Heart left ventricle (tissue), 16 donors: Measurements from ENCODE around the gene TMEM234. TPM values are rescaled to one million over a fixed set of nuclear protein-coding genes. Genes with fewer than 3 reads are reported as not detected.
A peak's percentile ranks its signal among the peaks of the same experiment; 100 is the strongest.

Experiments
- ATAC-seq, 4 donors: fragments of 200-7000 bp; cut with Tn5 transposase; one replicate each; pipeline ENCODE4 v1.9.1; 2020 to 2022; ENCODE audit warnings: moderate library complexity in 4 of 4, mild to moderate bottlenecking in 3 of 4, moderate number of reproducible peaks in 1 of 4
- DNase-seq, 5 donors: peaks; one replicate each; pipeline ENCODE4 v3.0.0-alpha.2; 2020
- H3K27ac ChIP-seq, 12 donors: fragments of 200-600 bp; sonication (generic) in 4 of 12; one replicate each; pipeline versions ENCODE4 v1.5.0 to v1.8.0; 2016 to 2022; ENCODE audit warnings: mild to moderate bottlenecking in 2 of 12
- H3K27me3 ChIP-seq, 9 donors: fragments of 200-600 bp; sonication (generic) in 2 of 9; one replicate each; pipeline versions ENCODE4 v1.5.1 to v1.8.0; 2016 to 2022; ENCODE audit warnings: mild to moderate bottlenecking in 3 of 9
- H3K36me3 ChIP-seq, 9 donors: fragments of 200-600 bp; sonication (generic) in 2 of 9; one replicate each; pipeline versions ENCODE4 v1.5.0 to v1.8.0; 2018 to 2022; ENCODE audit warnings: mild to moderate bottlenecking in 2 of 9
- H3K4me1 ChIP-seq, 12 donors: fragments of 200-600 bp; sonication (generic) in 4 of 12; one replicate each; pipeline versions ENCODE4 v1.5.0 to v1.8.0; 2016 to 2022; ENCODE audit warnings: mild to moderate bottlenecking in 3 of 12
- H3K4me3 ChIP-seq, 12 donors: fragments of 200-600 bp; sonication (generic) in 4 of 12; one replicate each; pipeline versions ENCODE4 v1.5.0 to v1.8.0; 2017 to 2022; ENCODE audit warnings: mild to moderate bottlenecking in 9 of 12, moderate library complexity in 4 of 12
- H3K9me3 ChIP-seq, 12 donors: fragments of 200-600 bp; sonication (generic) in 4 of 12; one replicate each; pipeline versions ENCODE4 v1.5.0 to v1.8.0; 2016 to 2022; ENCODE audit warnings: mild to moderate bottlenecking in 1 of 12
- CTCF ChIP-seq, 12 donors: fragments of 200-600 bp; sonication (generic) in 4 of 12; IDR thresholded peaks; one replicate each; pipeline versions ENCODE4 v1.5.0 to v1.8.0; 2018 to 2022; ENCODE audit warnings: antibody characterized with exemption in 12 of 12, mild to moderate bottlenecking in 5 of 12
- POLR2A ChIP-seq, 2 donors: fragments of 450-650 bp; IDR thresholded peaks; one replicate each; pipeline ENCODE4 v1.6.1; 2017; ENCODE audit warnings: antibody characterized with exemption in 2 of 2, mild to moderate bottlenecking in 2 of 2, moderate library complexity in 2 of 2
- WGBS, 4 donors: extraction: QIAGEN DNeasy Blood & Tissue Kit in 2 of 4; methylation state at CpG; one replicate each; pipeline versions ENCODE4 v1.1.5 to v1.1.7; 2013 to 2018; 5-methylcytosine and 5-hydroxymethylcytosine counted together
- intact Hi-C, 10 donors: fragments of 100-400 bp; cut with DNase I; formaldehyde crosslinking; loops; one replicate each; pipeline versions ENCODE4 v1.11.1 to v1.14.2; 2022
- polyA plus RNA-seq, 2 donors: library from polyadenylated mRNA; stranded (reverse); fragments of 200-250 nt; gene quantifications; one replicate each; pipeline ENCODE4 v1.2.3, GENCODE V29; 2013
- total RNA-seq, 9 donors: library from RNA; depleted of rRNA in 2 of 9; stranded (reverse); fragments of >200 nt in 2 of 9; fragmentation: NEBNext Ultra II Directional in 3 of 9; extraction: Animal tissue kit (Norgen Biotek cat#: 25700) in 3 of 9; gene quantifications; one replicate each; pipeline versions ENCODE4 v1.1.0 to v1.2.4, GENCODE V29; 2016 to 2023
- donor health status: ischemic (EF 13 %, LVEDD 7.1; RV severe dilation, severe dysfunction).
- donor health status: healthy with polysubstance abuse.
- donor health status: DM: no; HTN: yes; CAD: no.
- donor health status: DM: no; HTN: no; CAD: no.
- donor health status: ischemic (EF 25% LVEDD 6.9; RV normal size, moderate dysfunction).
- donor health status: ischemic (EF 25% LVEDD 5.7; RV mildly dilated, moderate dysfunction).
- donor health status: healthy.
- donor health status: DM: yes; HTN: yes; CAD: no.
- donor health status: ischemic (EF 35%, LVEDD 5.7; RV mildly dilated, moderate dysfunction).
- donor health status: nonischemic (EF 11% LVEDD 7.7; RV severe dilation, severe dysfunction).
- donor health status: DM: yes; HTN: yes; CAD: no.
- donor health status: PGD.
- donor health status: ischemic (EF 29% LVEDD 5.4; RV normal size, mild dysfunction).
- donor health status: nonischemic (EF 23%, LVEDD 6.1; RV moderate dilation, normal function).

The TMEM234 gene
- total and polyA plus RNA-seq, 11 donors, result 7.7 to 19.8 (median 10.8) TPM

DNA sequence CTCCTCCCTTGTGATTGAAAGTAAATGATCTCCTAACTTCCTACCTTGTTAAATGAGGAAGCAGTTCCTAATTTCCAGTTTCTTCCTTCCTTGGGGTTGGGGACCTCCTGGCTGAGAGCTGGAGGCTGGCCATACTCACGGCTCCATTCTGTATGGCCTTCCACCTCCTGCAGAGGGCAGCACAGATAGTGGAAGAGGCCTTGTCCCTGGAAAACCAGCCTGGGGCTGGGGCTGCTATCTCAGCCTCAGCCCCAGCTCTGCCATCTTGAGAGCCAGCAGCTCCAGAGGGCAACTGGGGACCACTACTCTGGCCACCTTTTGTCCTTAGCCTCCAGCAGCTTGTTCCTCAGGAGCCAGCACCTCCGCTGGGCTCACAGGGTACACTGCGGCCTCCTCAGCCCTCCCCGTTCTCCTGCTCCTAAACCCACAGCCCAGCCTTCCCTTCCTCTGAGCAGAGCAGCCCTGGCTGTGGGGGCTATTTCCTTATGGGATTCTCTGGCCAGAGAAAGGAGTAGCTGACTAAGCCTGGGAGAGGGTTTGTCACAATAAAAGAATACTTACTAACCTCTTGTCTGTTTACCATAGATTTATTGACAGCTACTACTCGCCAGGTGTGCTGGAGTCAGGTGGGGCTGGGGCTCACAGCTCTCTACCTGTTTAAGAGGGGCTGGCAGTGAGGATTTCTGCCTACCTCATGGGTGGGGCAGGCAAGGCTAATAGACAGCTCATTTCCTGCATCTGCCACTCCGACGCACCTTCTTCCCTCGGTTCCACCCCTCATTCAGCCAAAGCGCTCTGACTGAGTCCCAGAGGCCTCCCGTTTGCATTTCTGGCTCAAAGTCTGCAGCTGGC, 6.3 kb downstream of the TMEM234 start:
- TF ChIP-seq CTCF (IDR thresholded peaks at IDR 0.05) (peak; percentile 64 to 83 (median 75)), POLR2A (IDR thresholded peaks at IDR 0.05) (no peak)
- peaks cover 0 to 65% (median 43%) of the 10 kb centered on the region in 9 donors for H3K36me3 ChIP-seq
- ATAC-seq (peak; percentile 28 to 84 (median 80)), DNase-seq (peak in 4 of 5 donors; percentile 46 to 54 (median 52))
- H3K27me3 ChIP-seq, result no peaks in the 10 kb centered on the region
- peaks cover 0 to 20% (median 2%) of the 10 kb centered on the region in 12 donors for H3K4me1 ChIP-seq
- H3K27ac ChIP-seq, result peak overlapping the region in 6 of 12 donors; percentile 0 to 52 (median 16)
- no peak overlapping the region for H3K4me3 ChIP-seq
- intact Hi-C loops, result loop anchor here in 8 of 10 donors (2.0 to 10.0 kb wide), 8 partner anchors 81 to 197 kb away; partner anchors contain the start of gene BSDC1 (in 2 of the 8)
- H3K9me3 ChIP-seq, result no peaks in the 10 kb centered on the region
- 71 to 79% (median 74%) methylated on average over 10 of the region's 10 CpGs for WGBS, 4 donors

GRCh38 chr1:32208891-32209328, 13.2 kb downstream of the TMEM234 start, which contains the start of gene DCDC2B:
Gene DCDC2B (plus strand): TSS chr1:32209089. CDS start chr1:32209094, 5 bp downstream.
- Histone ChIP-seq H3K27ac (no peak within 1 kb of the TSS), H3K36me3 (peaks cover 0 to 3% (median 1%) of the 10 kb centered on the region in 9 donors), H3K4me3 (no peak within 1 kb of the TSS), H3K27me3 (no peaks in the 10 kb centered on the region), H3K4me1 (peaks cover 0 to 25% (median 12%) of the 10 kb centered on the region in 12 donors), H3K9me3 (no peaks in the 10 kb centered on the region)
- DNase-seq (peak in 4 of 5 donors; percentile 32 to 63 (median 47)), ATAC-seq (peak in 2 of 4 donors; percentile 5 to 9)
- intact Hi-C loops, result no loop called here
- TF ChIP-seq POLR2A (IDR thresholded peaks at IDR 0.05), result no peak
- no peak for TF ChIP-seq CTCF (IDR thresholded peaks at IDR 0.05)
- 63 to 69% (median 67%) methylated on average over 5 of the region's 5 CpGs; no CpG with 5 or more reads in 1 of the 4 donors for WGBS, 4 donors

GRCh38 chr1:32208469-32208868, 13.7 kb downstream of the TMEM234 start:
- Histone ChIP-seq H3K36me3 (peaks cover 0 to 6% (median 0%) of the 10 kb centered on the region in 9 donors), H3K27me3 (no peaks in the 10 kb centered on the region), H3K27ac (no peak overlapping the region), H3K9me3 (no peaks in the 10 kb centered on the region), H3K4me1 (peaks cover 0 to 25% (median 12%) of the 10 kb centered on the region in 12 donors), H3K4me3 (no peak overlapping the region)
- no peak for DNase-seq
- no peak for TF ChIP-seq CTCF (IDR thresholded peaks at IDR 0.05)
- no peak for TF ChIP-seq POLR2A (IDR thresholded peaks at IDR 0.05)
- intact Hi-C loops, result no loop called here
- ATAC-seq, result no peak
- WGBS, 4 donors, result 86 to 94% (median 87%) methylated on average over 4 to 6 of the region's 6 CpGs
